Thymus (tissue), 11 donors: ENCODE data around the gene VCPKMT. TPM values are rescaled to one million over a fixed set of nuclear protein-coding genes. Genes with fewer than 3 reads are reported as not detected.
"Not testable (repeated sequence)": the region's sequence is repeated elsewhere in the genome, so short reads cannot be mapped to it uniquely, and the experiment has no call there.

ENCODE experiments used
- DNase-seq, 9 donors: peaks; one replicate each; pipeline ENCODE4 v3.0.0-alpha.2; 2013; ENCODE audit warnings: low spot score in 9 of 9, low read depth in 6 of 9, missing footprints in 1 of 9
- H3K27ac ChIP-seq, 2 donors: one replicate each; pipeline ENCODE4 v1.5.1; 2013; ENCODE audit warnings: control low read depth in 1 of 2, low read depth in 1 of 2, low read length in 1 of 2, mild to moderate bottlenecking in 1 of 2, moderate library complexity in 1 of 2
- H3K27me3 ChIP-seq, 2 donors: one replicate each; pipeline ENCODE4 v1.5.1; 2013; ENCODE audit warnings: low read length in 1 of 2; ENCODE audit not compliant: control insufficient read depth in 2 of 2, insufficient read depth in 1 of 2
- H3K36me3 ChIP-seq, 2 donors: one replicate each; pipeline ENCODE4 v1.5.1; 2013; ENCODE audit warnings: low read length in 1 of 2, mild to moderate bottlenecking in 1 of 2, moderate library complexity in 1 of 2; ENCODE audit not compliant: control insufficient read depth in 2 of 2, insufficient read depth in 2 of 2
- H3K4me1 ChIP-seq, 2 donors: one replicate each; pipeline ENCODE4 v1.5.1; 2013; ENCODE audit warnings: low read length in 2 of 2; ENCODE audit not compliant: control insufficient read depth in 2 of 2, insufficient read depth in 2 of 2
- H3K4me3 ChIP-seq, 2 donors: one replicate each; pipeline ENCODE4 v1.5.1; 2013; ENCODE audit warnings: low read length in 2 of 2, control low read depth in 1 of 2, mild to moderate bottlenecking in 1 of 2
- H3K9me3 ChIP-seq, 2 donors: one replicate each; pipeline ENCODE4 v1.5.1; 2013; ENCODE audit warnings: low read length in 1 of 2, mild to moderate bottlenecking in 1 of 2; ENCODE audit not compliant: control insufficient read depth in 2 of 2, insufficient read depth in 1 of 2
- WGBS: extraction: QIAGEN DNeasy Blood & Tissue Kit; methylation state at CpG from one replicate; pipeline ENCODE4 v1.1.7; 2013; 5-methylcytosine and 5-hydroxymethylcytosine counted together
- polyA plus RNA-seq: library from polyadenylated mRNA; stranded (reverse); fragments of 200-250 nt; gene quantifications from one replicate; pipeline ENCODE4 v1.2.3, GENCODE V29; 2013
- total RNA-seq: library from RNA; stranded (reverse); fragments of 120-200 nt; gene quantifications from one replicate; pipeline ENCODE4 v1.2.4, GENCODE V29; 2013
- donor health status: healthy.

The VCPKMT gene
- total and polyA plus RNA-seq, 2 donors, result 10.5 to 48.3 TPM

- H3K4me1 ChIP-seq, result peaks cover 6 to 23% of the 10 kb centered on the region in 2 donors
- not testable (repeated sequence) for H3K4me3 ChIP-seq, H3K27me3 ChIP-seq, H3K36me3 ChIP-seq, H3K9me3 ChIP-seq, DNase-seq, H3K27ac ChIP-seq
- 84% methylated on average over 1 of the region's 1 CpG for WGBS
These were observed 37.3 kb downstream of the VCPKMT start for GRCh38 chr14:50079103-50079502.

- not testable (repeated sequence) for DNase-seq, H3K4me3 ChIP-seq, H3K36me3 ChIP-seq, H3K4me1 ChIP-seq, H3K27ac ChIP-seq, H3K9me3 ChIP-seq, H3K27me3 ChIP-seq
- 98% methylated on average over 26 of the region's 32 CpGs for WGBS
These were observed 42.7 kb downstream of the VCPKMT start for GRCh38 chr14:50073663-50074062.

GRCh38 chr14:50072395-50072794 is 44.0 kb downstream of the VCPKMT start:
- WGBS, result 95% methylated on average over 1 of the region's 1 CpG
- no peaks in the 10 kb centered on the region for H3K27me3 ChIP-seq
- DNase-seq, result no peak
- no peaks in the 10 kb centered on the region for H3K9me3 ChIP-seq
- no peak overlapping the region for H3K27ac ChIP-seq
- no peaks in the 10 kb centered on the region for H3K36me3 ChIP-seq
- no peak overlapping the region for H3K4me3 ChIP-seq
- peaks cover 2 to 6% of the 10 kb centered on the region in 2 donors for H3K4me1 ChIP-seq

GRCh38 chr14:50070840-50071548 is 45.4 kb downstream of the VCPKMT start:
- Histone ChIP-seq H3K27me3 (no peaks in the 10 kb centered on the region), H3K36me3 (no peaks in the 10 kb centered on the region), H3K9me3 (no peaks in the 10 kb centered on the region), H3K27ac (no peak overlapping the region), H3K4me1 (peaks cover 10 to 20% of the 10 kb centered on the region in 2 donors), H3K4me3 (no peak overlapping the region)
- no peak for DNase-seq
- 86% methylated on average over 13 of the region's 13 CpGs for WGBS

- Histone ChIP-seq H3K27ac (no peak overlapping the region), H3K9me3 (no peaks in the 10 kb centered on the region), H3K27me3 (no peaks in the 10 kb centered on the region), H3K4me3 (no peak overlapping the region), H3K36me3 (no peaks in the 10 kb centered on the region), H3K4me1 (peaks cover 18 to 27% of the 10 kb centered on the region in 2 donors)
- DNase-seq, result no peak
- WGBS, result 95% methylated on average over 3 of the region's 3 CpGs
These were observed 46.1 kb downstream of the VCPKMT start for GRCh38 chr14:50070230-50070629.

- no peaks in the 10 kb centered on the region for H3K27me3 ChIP-seq
- DNase-seq, result no peak
- no peaks in the 10 kb centered on the region for H3K36me3 ChIP-seq
- WGBS, result 74% methylated on average over 2 of the region's 2 CpGs
- no peak overlapping the region for H3K4me3 ChIP-seq
- H3K4me1 ChIP-seq, result peaks cover 25 to 36% of the 10 kb centered on the region in 2 donors
- no peaks in the 10 kb centered on the region for H3K9me3 ChIP-seq
- H3K27ac ChIP-seq, result no peak overlapping the region
These were observed 47.0 kb downstream of the VCPKMT start for GRCh38 chr14:50069325-50069724.

GRCh38 chr14:50068496-50068895 is 47.9 kb downstream of the VCPKMT start:
- Histone ChIP-seq H3K9me3 (no peaks in the 10 kb centered on the region), H3K27ac (no peak overlapping the region), H3K4me1 (peaks cover 32 to 45% of the 10 kb centered on the region in 2 donors), H3K27me3 (no peaks in the 10 kb centered on the region), H3K36me3 (no peaks in the 10 kb centered on the region), H3K4me3 (no peak overlapping the region)
- DNase-seq, result no peak
- 99% methylated on average over 7 of the region's 7 CpGs for WGBS

- 98% methylated on average over 8 of the region's 8 CpGs for WGBS
These were observed 48.5 kb downstream of the VCPKMT start for GRCh38 chr14:50067723-50068495.

GRCh38 chr14:50065583-50065982 is 50.8 kb downstream of the VCPKMT start:
- Histone ChIP-seq H3K36me3 (no peaks in the 10 kb centered on the region), H3K4me3 (no peak overlapping the region), H3K27ac (peak overlapping the region; percentile 74 to 97), H3K4me1 (peaks cover 58 to 69% of the 10 kb centered on the region in 2 donors), H3K9me3 (no peaks in the 10 kb centered on the region), H3K27me3 (no peaks in the 10 kb centered on the region)
- peak in 3 of 9 donors; percentile 58 to 69 (median 58) for DNase-seq
- WGBS, result 59% methylated on average over 3 of the region's 3 CpGs

More at GRCh38 chr14:50067723-50068495, 48.5 kb downstream of the VCPKMT start:
- Histone ChIP-seq H3K4me1 (peaks cover 36 to 48% of the 10 kb centered on the region in 2 donors), H3K27ac (no peak overlapping the region), H3K9me3 (no peaks in the 10 kb centered on the region), H3K4me3 (no peak overlapping the region), H3K36me3 (no peaks in the 10 kb centered on the region), H3K27me3 (no peaks in the 10 kb centered on the region)
- DNase-seq, result no peak
